Activated CD4-positive, CD25-positive, alpha-beta regulatory T cell treated with anti-CD3 and anti-CD28 coated beads, Interleukin-2, amount 50 U/mL, for 24 hours (primary cell): Measurements from ENCODE around the gene SGCA.

Source experiments
- ATAC-seq, 2 donors: fragments of 150-1000 bp; cut with Tn5 transposase; one replicate each; pipeline ENCODE4 v1.10.0; 2021; ENCODE audit warnings: mild to moderate bottlenecking in 1 of 2, moderate library complexity in 1 of 2

The SGCA gene

GRCh38 chr17:50134206-50135110 lies 31.3 kb upstream of the SGCA start:
- ATAC-seq: no peak

GRCh38 chr17:50135316-50136095 lies 30.3 kb upstream of the SGCA start:
- ATAC-seq: no peak

- no peak for ATAC-seq
Observed at GRCh38 chr17:50136096-50136687, 29.6 kb upstream of the SGCA start.

- no peak for ATAC-seq
Observed at GRCh38 chr17:50137042-50137441, 28.8 kb upstream of the SGCA start.

GRCh38 chr17:50139185-50139783 lies 26.5 kb upstream of the SGCA start:
- ATAC-seq: no peak

GRCh38 chr17:50139950-50140885 lies 25.6 kb upstream of the SGCA start:
- ATAC-seq: peak; percentile 87 to 91

- ATAC-seq: no peak
Observed at GRCh38 chr17:50141026-50141744, 24.6 kb upstream of the SGCA start.

- ATAC-seq: no peak
Observed at GRCh38 chr17:50141745-50142110, 24.1 kb upstream of the SGCA start.

- ATAC-seq: no peak
Observed at GRCh38 chr17:50143461-50144176, 22.2 kb upstream of the SGCA start.

- no peak for ATAC-seq
Observed at GRCh38 chr17:50144355-50144754, 21.4 kb upstream of the SGCA start.

GRCh38 chr17:50144845-50145531 lies 20.8 kb upstream of the SGCA start:
- ATAC-seq: no peak

GRCh38 chr17:50145532-50146229 lies 20.1 kb upstream of the SGCA start:
- no peak for ATAC-seq

- no peak for ATAC-seq
Observed at GRCh38 chr17:50146230-50146926, 19.4 kb upstream of the SGCA start.

GRCh38 chr17:50146927-50147665 lies 18.7 kb upstream of the SGCA start:
- ATAC-seq: no peak

GRCh38 chr17:50147841-50148225 lies 18.0 kb upstream of the SGCA start:
- no peak for ATAC-seq

GRCh38 chr17:50148226-50149090 lies 17.3 kb upstream of the SGCA start:
- ATAC-seq: peak; percentile 10 to 19

- ATAC-seq: no peak
Observed at GRCh38 chr17:50149091-50149416, 16.8 kb upstream of the SGCA start.
